Choroid plexus epithelial cell (primary cell): Measurements from ENCODE around the gene RGS17.
"Not testable (repeated sequence)": the region's sequence is repeated elsewhere in the genome, so short reads cannot be mapped to it uniquely, and the experiment has no call there.

Source experiments
- DNase-seq: peaks from one replicate; pipeline ENCODE4 v3.0.0-alpha.2; 2010; ENCODE audit warnings: low read depth
- H3K4me3 ChIP-seq: 2 replicates; pipeline ENCODE4 v1.5.1; 2011; ENCODE audit warnings: low read depth, mild to moderate bottlenecking, control low read depth, low read length, moderate library complexity
- TF ChIP-seq, protein P1 (sequence below): conservative IDR thresholded peaks from 2 replicates; pipeline ENCODE4 v1.5.1; 2011; ENCODE audit warnings: low read depth, mild to moderate bottlenecking, control low read depth, inconsistent platforms, low read length, moderate library complexity

RGS17 gene

DNA sequence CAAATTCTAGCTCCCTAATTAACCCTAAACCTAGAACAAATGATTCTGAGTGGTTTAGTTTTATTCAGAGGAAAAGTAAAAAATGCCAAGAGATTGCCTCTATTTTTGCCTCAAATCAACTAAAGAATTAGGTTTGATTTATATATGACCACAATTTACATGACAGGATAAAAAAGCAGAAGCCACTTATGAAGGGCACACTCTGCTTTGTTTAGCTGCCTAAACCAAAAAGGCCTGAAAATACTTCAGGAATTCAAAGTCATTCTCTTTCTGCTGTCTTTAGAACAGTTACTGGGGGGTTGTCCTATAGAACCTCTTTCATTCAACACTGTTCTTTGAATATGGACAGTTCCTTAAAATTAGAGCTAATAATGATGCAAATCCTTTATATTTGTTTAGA lies 153.5 kb downstream of the RGS17 start:
- TF ChIP-seq, protein P1, sequence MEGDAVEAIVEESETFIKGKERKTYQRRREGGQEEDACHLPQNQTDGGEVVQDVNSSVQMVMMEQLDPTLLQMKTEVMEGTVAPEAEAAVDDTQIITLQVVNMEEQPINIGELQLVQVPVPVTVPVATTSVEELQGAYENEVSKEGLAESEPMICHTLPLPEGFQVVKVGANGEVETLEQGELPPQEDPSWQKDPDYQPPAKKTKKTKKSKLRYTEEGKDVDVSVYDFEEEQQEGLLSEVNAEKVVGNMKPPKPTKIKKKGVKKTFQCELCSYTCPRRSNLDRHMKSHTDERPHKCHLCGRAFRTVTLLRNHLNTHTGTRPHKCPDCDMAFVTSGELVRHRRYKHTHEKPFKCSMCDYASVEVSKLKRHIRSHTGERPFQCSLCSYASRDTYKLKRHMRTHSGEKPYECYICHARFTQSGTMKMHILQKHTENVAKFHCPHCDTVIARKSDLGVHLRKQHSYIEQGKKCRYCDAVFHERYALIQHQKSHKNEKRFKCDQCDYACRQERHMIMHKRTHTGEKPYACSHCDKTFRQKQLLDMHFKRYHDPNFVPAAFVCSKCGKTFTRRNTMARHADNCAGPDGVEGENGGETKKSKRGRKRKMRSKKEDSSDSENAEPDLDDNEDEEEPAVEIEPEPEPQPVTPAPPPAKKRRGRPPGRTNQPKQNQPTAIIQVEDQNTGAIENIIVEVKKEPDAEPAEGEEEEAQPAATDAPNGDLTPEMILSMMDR, result no peak
- DNase-seq, result no peak
- no peak overlapping the region for H3K4me3 ChIP-seq

DNA sequence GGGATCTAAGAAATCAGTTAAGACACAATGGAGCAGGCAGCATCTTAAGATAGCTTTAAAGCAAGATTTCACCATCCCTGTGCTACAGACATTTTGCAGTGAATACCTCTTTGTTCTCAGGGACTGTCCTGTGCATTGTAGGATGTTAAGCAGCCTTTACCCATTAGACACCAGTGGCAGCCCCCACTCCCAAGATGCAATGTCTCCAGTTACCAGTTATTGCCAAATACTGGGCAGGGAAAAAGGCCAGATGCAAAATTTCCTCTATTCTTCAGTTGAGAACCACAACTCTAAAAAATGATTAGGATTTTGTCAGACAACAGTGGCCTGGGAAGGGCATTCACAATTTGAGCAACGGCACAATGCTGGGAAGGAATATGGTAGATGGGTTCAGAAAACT lies 154.3 kb downstream of the RGS17 start:
- TF ChIP-seq, protein P1, result no peak
- no peak overlapping the region for H3K4me3 ChIP-seq
- DNase-seq, result no peak

DNA sequence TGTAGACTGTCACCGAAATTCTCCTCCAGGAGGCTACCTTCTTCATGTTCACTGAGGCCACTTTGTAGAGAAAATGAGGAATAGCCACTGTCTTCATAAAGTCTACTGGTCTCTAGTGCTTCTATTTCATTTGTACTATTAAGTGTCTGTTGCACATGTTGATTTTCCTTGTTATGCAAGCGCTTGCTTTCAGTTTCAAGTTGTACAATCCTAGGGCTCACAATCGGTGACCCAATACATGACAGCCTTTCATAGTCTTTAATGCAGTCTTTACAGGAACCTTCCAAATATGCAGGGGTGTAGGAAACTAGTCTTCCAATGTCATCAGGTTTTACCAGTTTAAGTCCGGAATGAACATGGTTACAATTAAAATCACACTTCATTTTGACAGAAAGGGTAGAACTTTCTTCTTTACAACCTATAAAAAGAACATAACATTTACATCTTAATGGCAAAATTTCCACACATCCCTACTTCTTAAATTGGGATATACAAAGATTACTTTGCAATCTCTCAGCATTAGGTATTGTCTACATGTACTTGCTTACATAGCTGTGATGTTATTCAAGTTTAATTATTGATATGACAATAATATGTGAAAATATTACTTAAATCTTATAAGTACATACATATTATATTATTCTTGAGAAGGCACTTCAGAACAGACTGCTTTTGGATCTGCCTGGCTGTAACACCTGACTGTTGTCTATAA lies 155.7 kb downstream of the RGS17 start:
- DNase-seq, result peak; percentile 57
- H3K4me3 ChIP-seq, result no peak overlapping the region
- TF ChIP-seq, protein P1, result no peak

DNA sequence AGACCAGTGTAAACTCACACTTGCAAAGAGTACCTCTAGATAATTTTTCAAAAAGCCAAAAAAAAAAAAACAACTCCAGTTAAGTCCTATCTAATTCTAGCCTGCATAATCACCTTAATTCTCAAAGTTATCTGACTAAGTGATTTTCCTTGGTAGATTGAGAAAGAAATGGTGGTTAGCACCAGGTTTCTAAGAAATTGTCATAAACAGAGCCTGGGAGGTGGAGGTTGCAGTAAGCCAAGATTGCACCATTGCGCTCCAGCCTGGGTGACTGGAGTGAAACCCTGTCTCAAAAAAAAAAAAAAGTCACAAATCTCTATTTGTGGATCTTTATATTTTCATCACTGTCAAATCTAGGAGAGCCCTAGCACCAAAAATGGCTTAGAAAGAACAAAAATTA lies 157.2 kb downstream of the RGS17 start:
- TF ChIP-seq, protein P1, result no peak
- H3K4me3 ChIP-seq, result no peak overlapping the region
- DNase-seq, result no peak

DNA sequence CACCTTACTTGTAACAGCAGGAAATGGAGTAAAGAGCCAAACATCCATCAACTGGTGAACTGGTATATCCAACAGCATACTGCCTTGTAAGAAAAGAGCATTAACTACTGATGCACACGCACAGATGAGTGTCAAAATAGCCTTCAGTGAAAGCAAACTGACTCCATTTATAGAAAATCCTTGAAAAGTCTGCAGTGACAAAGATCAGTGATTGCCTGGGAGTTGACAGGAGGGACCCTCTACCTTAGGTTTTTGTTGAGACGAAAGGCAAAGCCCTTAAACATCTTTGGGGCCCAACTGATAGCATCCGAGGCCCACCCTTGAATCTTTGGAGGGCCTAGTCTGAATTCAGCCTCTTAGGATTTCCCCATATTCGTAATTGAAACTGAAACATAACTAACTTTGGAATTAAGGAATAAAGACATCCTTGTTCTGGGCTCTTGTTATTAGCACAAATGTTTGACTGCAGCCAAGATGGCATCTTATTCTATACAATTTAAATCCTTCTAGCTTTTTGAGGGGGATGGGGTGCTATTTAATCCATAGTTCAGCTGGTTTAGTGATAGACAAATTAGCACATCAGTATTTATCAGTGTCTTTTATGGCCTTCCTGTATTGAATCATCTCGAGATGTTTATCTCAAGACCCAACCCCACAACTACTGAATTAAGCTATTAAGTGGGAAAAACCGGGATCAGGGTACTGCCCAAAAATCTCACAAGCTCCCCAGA lies 161.2 kb downstream of the RGS17 start:
- no peak overlapping the region for H3K4me3 ChIP-seq
- no peak for DNase-seq
- TF ChIP-seq, protein P1, result no peak

DNA sequence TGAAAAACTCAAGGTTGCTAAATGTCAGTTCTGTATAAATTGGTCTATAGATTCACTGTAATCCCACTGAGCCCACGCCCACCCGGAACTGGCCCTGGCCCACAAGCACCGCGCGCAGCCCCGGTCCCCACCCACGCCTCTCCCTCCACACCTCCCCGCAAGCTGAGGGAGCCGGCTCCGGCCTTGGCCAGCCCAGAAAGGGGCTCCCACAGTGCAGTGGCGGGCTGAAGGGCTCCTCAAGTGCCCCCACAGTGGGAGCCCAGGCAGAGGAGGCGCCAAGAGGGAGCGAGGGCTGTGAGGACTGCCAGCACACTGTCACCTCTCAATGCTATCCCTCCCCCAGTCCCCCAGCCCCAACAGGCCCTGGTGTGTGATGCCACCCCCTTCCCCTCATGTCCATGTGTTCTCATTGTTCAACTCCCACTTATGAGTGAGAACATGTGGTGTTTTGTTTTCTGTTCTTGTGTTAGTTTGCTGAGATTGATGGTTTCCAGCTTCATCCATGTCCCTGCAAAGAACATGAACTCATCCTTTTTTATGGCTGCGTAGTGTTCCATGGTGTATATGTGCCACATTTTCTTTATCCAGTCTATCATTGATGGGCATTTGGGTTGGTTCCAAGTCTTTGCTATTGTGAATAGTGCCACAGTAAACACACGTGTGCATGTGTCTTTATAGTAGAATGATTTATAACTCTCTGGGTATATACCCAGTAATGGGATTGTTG lies 164.8 kb downstream of the RGS17 start:
- DNase-seq, H3K4me3 ChIP-seq: not testable (repeated sequence)

DNA sequence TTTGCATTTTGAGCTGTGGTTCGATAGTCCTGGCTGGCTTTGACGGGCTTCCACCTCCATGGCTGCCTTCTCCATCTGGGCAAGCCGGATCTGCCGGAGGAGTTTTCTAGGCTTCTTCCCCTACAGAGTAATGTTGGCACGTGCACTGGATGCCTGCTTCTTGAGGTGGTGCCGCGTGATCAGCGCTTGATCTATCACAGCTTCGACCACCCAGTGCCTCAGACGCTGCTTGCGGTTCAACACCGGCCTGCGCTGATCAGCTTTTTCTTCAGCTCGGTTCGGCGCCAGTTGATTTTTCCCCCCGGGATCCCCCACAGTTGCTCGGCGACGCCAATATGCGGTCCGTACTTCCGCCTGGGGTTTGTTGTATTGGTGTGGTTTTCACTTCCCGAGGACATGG lies 171.7 kb downstream of the RGS17 start:
- H3K4me3 ChIP-seq, result no peak overlapping the region
- DNase-seq, result no peak
- TF ChIP-seq, protein P1, result no peak
